HCT116 (cell line): Measurements from ENCODE around the gene ARHGEF16. TPM values are rescaled to one million over a fixed set of nuclear protein-coding genes. Genes with fewer than 3 reads are reported as not detected.

Source experiments
- ATAC-seq: fragments of 200-7000 bp; cut with Tn5 transposase; 2 replicates; pipeline ENCODE4 v1.9.1; 2020; ENCODE audit warnings: mild to moderate bottlenecking, moderate library complexity
- BruUV-seq: library from RNA; stranded (reverse); fragments of 400-500 nt; replicated peaks from 2 replicates; lab custom pipeline; 2021; lab: Mats Ljungman, UMichigan
- CTCF ChIA-PET: fragments of 300-600 bp; sonication (Branson Sonifier 250); formaldehyde crosslinking; loops from one replicate; lab custom pipeline; 2021; ENCODE audit warnings: antibody characterized with exemption; lab: Charles Lee
- POLR2A ChIA-PET: fragments of 300-600, 350-600 bp; sonication (Branson Sonifier 250); formaldehyde crosslinking; loops from one replicate; lab custom pipeline; 2021; ENCODE audit warnings: antibody characterized with exemption; lab: Charles Lee
- RAD21 ChIA-PET, 2 experiments: fragments of 300-600 bp; sonication (Branson Sonifier 250); formaldehyde crosslinking; loops; one replicate each; lab custom pipeline; 2023; ENCODE audit warnings: low total read pairs in 2 of 2; ENCODE audit not compliant: uncharacterized antibody in 2 of 2, unreplicated experiment in 2 of 2, low non-redundant PET in 1 of 2; lab: Charles Lee
- DNase-seq: peaks from one replicate; pipeline ENCODE4 v3.0.0-alpha.2; 2010; ENCODE audit warnings: low read depth, low spot score
- H2AFZ ChIP-seq: fragments of 200-600 bp; shearing (Covaris generic), sonication (generic); 2 replicates; pipeline ENCODE4 v1.6.1; 2017; ENCODE audit warnings: low read depth, mixed run types, mixed read lengths, antibody characterized with exemption, low read length; ENCODE audit not compliant: poor library complexity, severe bottlenecking
- H3K27ac ChIP-seq: 2 replicates; pipeline ENCODE4 v1.5.1; 2012; ENCODE audit warnings: low read depth, low read length
- H3K27me3 ChIP-seq: fragments of 200-600 bp; sonication (generic); 2 replicates; pipeline ENCODE4 v1.6.1; 2016; ENCODE audit warnings: mixed run types, low read length, mixed read lengths; ENCODE audit not compliant: insufficient read depth
- H3K36me3 ChIP-seq, 2 experiments: fragments of 200-500 bp in 1 of 2; fragments of 200-600 bp in 1 of 2; sonication (Bioruptor generic) in 1 of 2; sonication (generic) in 1 of 2; 2 replicates each; pipeline versions ENCODE4 v1.5.1 to v1.6.1; 2014 to 2016; ENCODE audit warnings: low read length in 2 of 2, inconsistent platforms in 1 of 2, mixed read lengths in 1 of 2, mixed run types in 1 of 2; ENCODE audit not compliant: insufficient read depth in 2 of 2, control insufficient read depth in 1 of 2
- H3K4me1 ChIP-seq, 2 experiments: fragments of 200-600 bp in 1 of 2; sonication (generic) in 1 of 2; 2 replicates each; pipeline versions ENCODE4 v1.5.1 to v1.6.1; 2012 to 2017; ENCODE audit warnings: low read length in 2 of 2, inconsistent platforms in 1 of 2, mild to moderate bottlenecking in 1 of 2, mixed read lengths in 1 of 2, mixed run types in 1 of 2, moderate library complexity in 1 of 2; ENCODE audit not compliant: insufficient read depth in 2 of 2, control insufficient read depth in 1 of 2
- H3K4me2 ChIP-seq: fragments of 200-600 bp; sonication (generic); 2 replicates; pipeline ENCODE4 v1.6.1; 2017; ENCODE audit warnings: mixed run types, low read length, mixed read lengths
- H3K4me3 ChIP-seq, 2 experiments: fragments of 200-600 bp in 1 of 2; sonication (generic) in 1 of 2; replicated peaks in 1 of 2; 2 replicates each; pipeline ENCODE4 v1.5.1; 2011 to 2016; ENCODE audit warnings: low read length in 2 of 2, control low read depth in 1 of 2, low read depth in 1 of 2, mild to moderate bottlenecking in 1 of 2, mixed read lengths in 1 of 2, mixed run types in 1 of 2
- H3K79me2 ChIP-seq: fragments of 200-600 bp; sonication (generic); 2 replicates; pipeline ENCODE4 v1.6.1; 2017; ENCODE audit warnings: mild to moderate bottlenecking, mixed run types, low read length, moderate library complexity, mixed read lengths; ENCODE audit not compliant: insufficient read depth
- H3K9ac ChIP-seq: fragments of 200-600 bp; sonication (generic); 2 replicates; pipeline ENCODE4 v1.6.1; 2016; ENCODE audit warnings: low read length, mixed read lengths
- H3K9me2 ChIP-seq: fragments of 200-600 bp; sonication (generic), shearing (Covaris generic); 2 replicates; pipeline ENCODE4 v1.6.1; 2017; ENCODE audit warnings: mixed run types, mild to moderate bottlenecking, moderate library complexity; ENCODE audit not compliant: insufficient read depth
- H3K9me3 ChIP-seq, 2 experiments: fragments of 200-500 bp in 1 of 2; fragments of 200-600 bp in 1 of 2; sonication (Bioruptor generic) in 1 of 2; sonication (generic) in 1 of 2; 2 replicates each; pipeline ENCODE4 v1.6.1; 2014 to 2017; ENCODE audit warnings: low read length in 2 of 2, mixed read lengths in 2 of 2, inconsistent platforms in 1 of 2, low read depth in 1 of 2, mild to moderate bottlenecking in 1 of 2, mixed run types in 1 of 2, moderate library complexity in 1 of 2; ENCODE audit not compliant: control insufficient read depth in 1 of 2, insufficient read depth in 1 of 2
- H4K20me1 ChIP-seq: fragments of 200-600 bp; sonication (generic), shearing (Covaris generic); 2 replicates; pipeline ENCODE4 v1.6.1; 2017; ENCODE audit warnings: mixed run types, mild to moderate bottlenecking, moderate library complexity; ENCODE audit not compliant: insufficient read depth
- EZH2 ChIP-seq: fragments of 200-600 bp; sonication (generic); IDR thresholded peaks from 2 replicates; pipeline ENCODE4 v1.6.1; 2017; ENCODE audit warnings: antibody characterized with exemption, mixed run types
- EZH2phosphoT487 ChIP-seq: fragments of 200-600 bp; IDR thresholded peaks from 2 replicates; pipeline ENCODE4 v1.6.1; 2018; ENCODE audit warnings: antibody characterized with exemption, borderline replicate concordance
- FOSL1 ChIP-seq: IDR thresholded peaks from 2 replicates; pipeline ENCODE4 v1.6.1; 2012; ENCODE audit warnings: low read depth
- POLR2AphosphoS5 ChIP-seq: IDR thresholded peaks from 2 replicates; pipeline ENCODE4 v1.6.1; 2011; ENCODE audit warnings: mild to moderate bottlenecking, low read depth, low read length, moderate library complexity
- SRF ChIP-seq: IDR thresholded peaks from 2 replicates; pipeline ENCODE4 v1.6.1; 2012; ENCODE audit warnings: low read depth
- intact Hi-C: fragments of 100-400 bp; cut with micrococcal nuclease; formaldehyde crosslinking; loops from 2 replicates; pipeline ENCODE4 v1.10.0; 2022
- total RNA-seq: library from RNA; stranded (reverse); gene quantifications from one replicate; pipeline ENCODE4 v1.2.1, GENCODE V29; 2021; ENCODE audit not compliant: unreplicated experiment
- TF ChIP-seq, protein P1 (sequence below): IDR thresholded peaks from 2 replicates; pipeline ENCODE4 v1.6.1; 2012; ENCODE audit warnings: low read depth

The ARHGEF16 gene
- total RNA-seq, 1 experiment from 2014 or later, result 37.4 TPM

DNA sequence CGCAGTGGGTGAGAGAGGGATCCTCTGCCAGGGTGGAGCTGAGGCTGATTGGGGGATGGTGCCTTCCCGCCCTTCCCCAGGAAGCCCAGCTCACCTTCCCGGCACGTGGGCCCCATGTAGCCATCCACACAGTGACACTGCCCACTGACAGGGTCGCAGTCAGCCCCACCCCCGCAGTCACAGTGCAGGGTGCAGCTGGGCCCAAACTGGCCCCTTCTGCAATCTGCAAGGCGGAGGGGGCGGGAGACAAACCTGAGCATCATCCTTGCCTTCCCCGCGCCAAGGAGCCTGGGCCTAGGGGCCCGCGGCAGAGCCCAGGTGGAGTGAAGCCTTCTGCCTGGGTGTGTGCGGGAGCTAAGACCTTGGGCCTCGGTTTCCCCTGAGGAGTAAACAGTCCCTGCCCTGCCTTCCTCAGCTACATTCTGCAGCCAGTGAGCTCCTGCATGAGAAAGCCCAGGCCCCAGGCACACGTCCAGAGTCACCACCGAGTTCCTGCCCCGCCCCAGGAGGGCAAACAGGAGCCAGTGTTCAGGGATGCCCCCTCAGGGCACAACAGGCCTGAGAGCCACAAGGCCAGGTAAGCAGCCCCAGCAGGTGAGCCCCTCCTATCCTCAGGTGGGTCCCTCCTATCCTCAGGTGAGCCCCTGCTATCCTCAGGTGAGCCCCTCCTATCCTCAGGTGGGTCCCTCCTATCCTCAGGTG is 38.2 kb downstream of the ARHGEF16 start:
- no peak overlapping the region for H3K4me2 ChIP-seq
- intact Hi-C loops, result no loop called here
- H3K27ac ChIP-seq, result no peak overlapping the region; the same call in 1 of the 2 replicates
- RAD21 ChIA-PET, result interaction anchor here in 1 of 2 experiments (0.6 kb wide), 1 partner anchor 96 kb away, joined by 4 read pairs; no protein-coding TSS in a partner anchor
- no peaks in the 10 kb centered on the region for H4K20me1 ChIP-seq
- no peaks in the 10 kb centered on the region for H3K27me3 ChIP-seq
- no peaks in the 10 kb centered on the region for H3K79me2 ChIP-seq
- CTCF ChIA-PET, result interaction anchor here (1.1 to 1.2 kb wide), 3 partner anchors 40 to 128 kb away, joined by 3 to 5 read pairs (median 3); no protein-coding TSS in a partner anchor
- no peak overlapping the region for H3K9ac ChIP-seq
- peaks cover 0 to 26% of the 10 kb centered on the region in 2 experiments; a peak in 1 of 4 replicates for H3K4me1 ChIP-seq
- peaks cover 0 to 9% of the 10 kb centered on the region in 2 experiments; a peak in 1 of 4 replicates for H3K9me3 ChIP-seq
- H2AFZ ChIP-seq, result no peak overlapping the region
- no peak for TF ChIP-seq EZH2
- TF ChIP-seq EZH2phosphoT487, result no peak
- TF ChIP-seq POLR2AphosphoS5, result no peak
- TF ChIP-seq, protein P1, sequence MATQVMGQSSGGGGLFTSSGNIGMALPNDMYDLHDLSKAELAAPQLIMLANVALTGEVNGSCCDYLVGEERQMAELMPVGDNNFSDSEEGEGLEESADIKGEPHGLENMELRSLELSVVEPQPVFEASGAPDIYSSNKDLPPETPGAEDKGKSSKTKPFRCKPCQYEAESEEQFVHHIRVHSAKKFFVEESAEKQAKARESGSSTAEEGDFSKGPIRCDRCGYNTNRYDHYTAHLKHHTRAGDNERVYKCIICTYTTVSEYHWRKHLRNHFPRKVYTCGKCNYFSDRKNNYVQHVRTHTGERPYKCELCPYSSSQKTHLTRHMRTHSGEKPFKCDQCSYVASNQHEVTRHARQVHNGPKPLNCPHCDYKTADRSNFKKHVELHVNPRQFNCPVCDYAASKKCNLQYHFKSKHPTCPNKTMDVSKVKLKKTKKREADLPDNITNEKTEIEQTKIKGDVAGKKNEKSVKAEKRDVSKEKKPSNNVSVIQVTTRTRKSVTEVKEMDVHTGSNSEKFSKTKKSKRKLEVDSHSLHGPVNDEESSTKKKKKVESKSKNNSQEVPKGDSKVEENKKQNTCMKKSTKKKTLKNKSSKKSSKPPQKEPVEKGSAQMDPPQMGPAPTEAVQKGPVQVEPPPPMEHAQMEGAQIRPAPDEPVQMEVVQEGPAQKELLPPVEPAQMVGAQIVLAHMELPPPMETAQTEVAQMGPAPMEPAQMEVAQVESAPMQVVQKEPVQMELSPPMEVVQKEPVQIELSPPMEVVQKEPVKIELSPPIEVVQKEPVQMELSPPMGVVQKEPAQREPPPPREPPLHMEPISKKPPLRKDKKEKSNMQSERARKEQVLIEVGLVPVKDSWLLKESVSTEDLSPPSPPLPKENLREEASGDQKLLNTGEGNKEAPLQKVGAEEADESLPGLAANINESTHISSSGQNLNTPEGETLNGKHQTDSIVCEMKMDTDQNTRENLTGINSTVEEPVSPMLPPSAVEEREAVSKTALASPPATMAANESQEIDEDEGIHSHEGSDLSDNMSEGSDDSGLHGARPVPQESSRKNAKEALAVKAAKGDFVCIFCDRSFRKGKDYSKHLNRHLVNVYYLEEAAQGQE, result no peak
- no peak for TF ChIP-seq SRF
- no peak for TF ChIP-seq FOSL1
- no peak for ATAC-seq
- POLR2A ChIA-PET, result no interaction called here
- no peak overlapping the region for H3K4me3 ChIP-seq
- DNase-seq, result no peak
- no TSS peak for BruUV-seq
- no peaks in the 10 kb centered on the region for H3K36me3 ChIP-seq
- H3K9me2 ChIP-seq, result no peaks in the 10 kb centered on the region
